GM12865 (cell line): ENCODE data around the gene CCNB3.
"Not testable (repeated sequence)": the region's sequence is repeated elsewhere in the genome, so short reads cannot be mapped to it uniquely, and the experiment has no call there.

Experiments used
- DNase-seq: peaks from one replicate; pipeline ENCODE4 v3.0.0; 2010; ENCODE audit warnings: low read depth
- H3K4me3 ChIP-seq: 2 replicates; pipeline ENCODE4 v1.5.1; 2011; ENCODE audit warnings: mild to moderate bottlenecking, low read depth, low read length, control low read depth
- CTCF ChIP-seq: IDR thresholded peaks from 2 replicates; pipeline ENCODE4 v1.5.1; 2011; ENCODE audit warnings: low read length, control low read depth, low read depth, inconsistent platforms; ENCODE audit not compliant: insufficient read depth; ENCODE audit errors: missing control alignments

The CCNB3 gene

GRCh38 chrX:50200907-50201306, 3.7 kb upstream of the CCNB3 start, which contains the start of gene AKAP4:
Gene AKAP4 (minus strand): TSS chrX:50201007. CDS start chrX:50200889, 118 bp downstream.
- DNase-seq: no peak
- no peak for TF ChIP-seq CTCF
- no peak within 1 kb of the TSS for H3K4me3 ChIP-seq

GRCh38 chrX:50202539-50202938, 2.0 kb upstream of the CCNB3 start:
- DNase-seq: no peak
- TF ChIP-seq CTCF: no peak
- H3K4me3 ChIP-seq: no peak overlapping the region

GRCh38 chrX:50206753-50207152, 2.2 kb downstream of the CCNB3 start:
- TF ChIP-seq CTCF: no peak
- H3K4me3 ChIP-seq: no peak overlapping the region
- DNase-seq: no peak

- peak; percentile 1 for DNase-seq
- no peak overlapping the region for H3K4me3 ChIP-seq
These were observed 6.9 kb downstream of the CCNB3 start for GRCh38 chrX:50211510-50211909.

GRCh38 chrX:50281253-50281652, 76.7 kb downstream of the CCNB3 start:
- no peak for DNase-seq
- TF ChIP-seq CTCF: no peak
- no peak overlapping the region for H3K4me3 ChIP-seq

More at GRCh38 chrX:50211510-50211909, 6.9 kb downstream of the CCNB3 start:
- TF ChIP-seq CTCF: peak; percentile 11

- DNase-seq: no peak
- no peak overlapping the region for H3K4me3 ChIP-seq
- TF ChIP-seq CTCF: no peak
These were observed 122.7 kb downstream of the CCNB3 start for GRCh38 chrX:50327235-50327634.

GRCh38 chrX:50332668-50333067, 128.1 kb downstream of the CCNB3 start:
- DNase-seq, H3K4me3 ChIP-seq: not testable (repeated sequence)
